ENCODE data around the gene PHYKPL. TPM values are rescaled to one million over a fixed set of nuclear protein-coding genes. Genes with fewer than 3 reads are reported as not detected.

PHYKPL gene
- total and polyA plus RNA-seq, 2 of the 8 experiments (the other 6 are each of a cell fraction or from before 2014, with no cell fraction given), result 25.1 to 32.1 TPM

DNA sequence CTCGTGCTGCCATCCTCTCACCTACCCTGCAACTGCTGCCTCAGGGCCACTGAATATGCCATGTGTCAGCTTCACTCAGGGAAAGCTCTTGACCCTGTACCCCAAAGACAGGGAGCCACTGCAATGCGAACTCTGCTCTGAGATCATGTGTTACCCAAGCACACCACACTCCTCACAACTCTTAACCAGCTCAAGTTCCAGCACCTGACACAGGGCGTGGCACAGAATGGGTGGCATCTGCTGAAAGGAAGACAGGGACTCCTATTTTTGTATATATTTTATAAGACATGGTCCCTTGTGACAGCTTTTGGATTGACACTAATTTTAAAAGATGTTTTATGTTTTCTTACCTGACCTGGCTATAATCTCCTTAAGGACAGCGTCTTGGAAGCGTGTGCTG, 10.7 kb downstream of the PHYKPL start:
- POLR2A ChIA-PET (ENCODE audit: partially characterized antibody), result interaction anchor here (1.0 to 21.6 kb wide), 5 partner anchors 8 to 20 kb away, joined by 3 to 507 read pairs (median 6); partner anchors contain the start of gene HNRNPAB
- H2AFZ ChIP-seq (ENCODE audit: low read length), result no peak overlapping the region
- FAIRE-seq (no peak), DNase-seq (ENCODE audit: low read depth in 1 of 2, low spot score in 2 of 2) (no peak)
- H4K8ac ChIP-seq (ENCODE audit: extremely low read depth, insufficient read depth, low read length), result no peak overlapping the region; the same call in 1 of the 2 replicates
- H3K9ac ChIP-seq (replicated peaks in 1 of 4; ENCODE audit: extremely low read depth in 1 of 4, low read depth in 3 of 4, low read length in 3 of 4), result no peak overlapping the region
- H3K27me3 ChIP-seq (replicated peaks in 1 of 4; ENCODE audit: control insufficient read depth in 3 of 4, extremely low read depth in 1 of 4, insufficient read depth in 3 of 4, low read length in 3 of 4), result no peaks in the 10 kb centered on the region
- peaks cover 0 to 30% (median 6%) of the 10 kb centered on the region in 4 experiments; a peak in 7 of 8 replicates for H3K36me3 ChIP-seq (ENCODE audit: control insufficient read depth in 2 of 4, insufficient read depth in 4 of 4, low read length in 3 of 4)
- H3K4me2 ChIP-seq (ENCODE audit: insufficient read depth in 1 of 2, low read depth in 2 of 2, low read length in 2 of 2), result no peak overlapping the region
- peaks cover 0 to 15% (median 9%) of the 10 kb centered on the region in 4 experiments; a peak in 6 of 7 replicates for H3K4me1 ChIP-seq (replicated peaks in 1 of 4; ENCODE audit: control insufficient read depth in 3 of 4, insufficient read depth in 4 of 4, low read length in 3 of 4)
- no peak overlapping the region for H3K14ac ChIP-seq (ENCODE audit: insufficient read length)
- CTCF ChIA-PET (ENCODE audit: partially characterized antibody), result interaction anchor here (0.8 to 1.6 kb wide), 4 partner anchors 13 to 44 kb away, joined by 3 to 5 read pairs (median 4); no protein-coding TSS in a partner anchor
- no peak for TF ChIP-seq SIN3A (conservative IDR thresholded peaks at IDR 0.05 in 1 of 2, IDR thresholded peaks at IDR 0.05 in 1 of 2; ENCODE audit: low read depth in 1 of 2, low read length in 2 of 2)
- H4K5ac ChIP-seq (ENCODE audit: insufficient read length, low read depth, low read length), result no peak overlapping the region
- no peak overlapping the region for H3K23ac ChIP-seq (ENCODE audit: insufficient read length)
- H2AK5ac ChIP-seq (ENCODE audit: low read depth, low read length), result no peak overlapping the region
- no peak overlapping the region for H3K4me3 ChIP-seq (ENCODE audit: extremely low read depth in 1 of 4, insufficient read depth in 2 of 4, low read depth in 3 of 4, low read length in 4 of 4)
- no peak overlapping the region for H2BK15ac ChIP-seq (ENCODE audit: low read length)
- H2BK20ac ChIP-seq (ENCODE audit: low read length), result no peak overlapping the region
- no peaks in the 10 kb centered on the region for H3K9me3 ChIP-seq (ENCODE audit: insufficient read depth in 2 of 2, low read depth in 1 of 2, low read length in 1 of 2)
- no peak overlapping the region for H2BK120ac ChIP-seq (replicated peaks; ENCODE audit: low read depth, low read length)
- H4K20me1 ChIP-seq (replicated peaks in 1 of 2; ENCODE audit: control insufficient read depth in 1 of 2, insufficient read depth in 2 of 2, low read length in 2 of 2), result peaks cover 0 to 19% of the 10 kb centered on the region in 2 experiments
- WGBS, 2 experiments (ENCODE audit: extremely low coverage in 1 of 2, insufficient coverage in 1 of 2, insufficient read length in 1 of 2, insufficient replicate concordance in 2 of 2, low coverage in 1 of 2, low lambda C conversion rate in 2 of 2, missing lambda C conversion rate in 1 of 2), result 91% methylated on average over 4 of the region's 5 CpGs; no CpG with 5 or more reads in 1 of the 2 experiments
- H4K91ac ChIP-seq (replicated peaks; ENCODE audit: insufficient read length, low read length), result no peak overlapping the region
- no peaks in the 10 kb centered on the region for H3K23me2 ChIP-seq (ENCODE audit: low read depth, low read length)
- H3K79me2 ChIP-seq (ENCODE audit: control insufficient read depth in 1 of 2, insufficient read depth in 2 of 2, low read length in 2 of 2), result no peaks in the 10 kb centered on the region
- H3K79me1 ChIP-seq (ENCODE audit: low read depth, low read length), result no peaks in the 10 kb centered on the region; the same call in 1 of the 2 replicates
- H2BK5ac ChIP-seq (ENCODE audit: low read depth, low read length), result no peak overlapping the region
- no peak overlapping the region for H3K56ac ChIP-seq (replicated peaks; ENCODE audit: insufficient read length, low read depth, low read length)
- H3K27ac ChIP-seq (ENCODE audit: low read depth, low read length), result no peak overlapping the region
- H3K4ac ChIP-seq (replicated peaks; ENCODE audit: insufficient read length, low read depth, low read length), result no peak overlapping the region
- H3K18ac ChIP-seq (ENCODE audit: extremely low read depth, low read length), result no peak overlapping the region
- H2BK12ac ChIP-seq (ENCODE audit: low read depth, low read length), result no peak overlapping the region
